PC-3 (cell line): ENCODE data around the gene DISP3.

Experiments
- CTCF ChIP-seq: fragments of 300-600 bp; sonication (generic); conservative IDR thresholded peaks from 2 replicates; pipeline ENCODE4 v1.5.1; 2017; ENCODE audit warnings: antibody characterized with exemption, low read depth, mild to moderate bottlenecking, low read length
- EZH2 ChIP-seq: fragments of 300-600 bp; sonication (generic); IDR thresholded peaks from one replicate; pipeline ENCODE4 v1.6.1; 2017; ENCODE audit warnings: antibody characterized with exemption, mild to moderate bottlenecking, low read length; ENCODE audit not compliant: unreplicated experiment
- EZH2phosphoT487 ChIP-seq: fragments of 300-600 bp; sonication (generic); IDR thresholded peaks from 2 replicates; pipeline ENCODE4 v1.6.1; 2018; ENCODE audit warnings: mild to moderate bottlenecking, antibody characterized with exemption, low read length, borderline replicate concordance

- TF ChIP-seq CTCF (no peak), EZH2 (no peak), EZH2phosphoT487 (no peak)
Measured at GRCh38 chr1:11468878-11469277, 10.1 kb upstream of the DISP3 start.
